GM19025 (cell line): ENCODE data around the gene ETV6.

Source experiments
- ATAC-seq: cut with Tn5 transposase; IDR thresholded peaks from one replicate; pipeline ENCODE4 v1.9.1; 2021; ENCODE audit warnings: mild to moderate bottlenecking, low read depth, moderate library complexity; ENCODE audit not compliant: unreplicated experiment

The ETV6 gene

DNA sequence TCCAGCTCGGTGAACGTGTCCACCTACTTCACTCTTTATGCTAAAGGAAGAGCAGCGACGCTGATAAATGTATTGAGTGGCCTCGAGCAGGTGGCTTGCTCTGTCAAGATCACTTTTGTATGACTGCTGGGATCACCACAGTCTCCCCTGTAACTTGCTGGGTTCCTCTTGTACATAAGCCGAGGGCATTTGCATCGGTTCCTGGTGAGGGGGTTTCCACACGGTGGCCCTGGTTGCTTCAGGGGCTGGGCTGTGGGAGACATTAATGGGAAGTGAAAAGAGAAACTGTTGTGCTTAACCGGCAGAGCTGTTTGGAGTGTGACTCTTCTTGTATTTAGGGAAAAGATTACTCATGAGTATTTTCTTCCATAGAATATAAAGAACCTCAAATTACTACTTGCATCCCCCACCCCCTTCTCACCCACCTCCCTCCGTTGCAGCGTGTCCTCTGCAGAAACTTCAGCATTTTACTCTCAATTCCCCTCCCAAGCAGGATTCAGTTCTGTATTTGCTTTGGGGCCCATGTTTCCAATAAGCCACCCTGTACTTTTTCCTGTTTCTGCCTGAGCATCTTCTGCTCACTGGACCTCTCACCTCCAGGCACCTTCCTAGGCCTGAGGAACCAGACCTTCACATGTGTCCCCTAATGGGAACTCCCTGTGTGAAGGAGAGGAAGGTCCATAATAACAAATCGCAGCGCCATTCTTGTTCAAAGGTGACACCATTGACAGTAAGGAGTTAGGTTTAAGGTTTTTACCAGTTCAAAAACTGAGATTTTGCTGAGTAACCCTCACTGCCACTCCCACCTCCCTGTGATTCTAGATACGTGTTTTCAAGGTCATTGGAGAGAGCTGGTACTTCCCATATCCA is 187.0 kb downstream of the ETV6 start:
- peak; percentile 81 for ATAC-seq

DNA sequence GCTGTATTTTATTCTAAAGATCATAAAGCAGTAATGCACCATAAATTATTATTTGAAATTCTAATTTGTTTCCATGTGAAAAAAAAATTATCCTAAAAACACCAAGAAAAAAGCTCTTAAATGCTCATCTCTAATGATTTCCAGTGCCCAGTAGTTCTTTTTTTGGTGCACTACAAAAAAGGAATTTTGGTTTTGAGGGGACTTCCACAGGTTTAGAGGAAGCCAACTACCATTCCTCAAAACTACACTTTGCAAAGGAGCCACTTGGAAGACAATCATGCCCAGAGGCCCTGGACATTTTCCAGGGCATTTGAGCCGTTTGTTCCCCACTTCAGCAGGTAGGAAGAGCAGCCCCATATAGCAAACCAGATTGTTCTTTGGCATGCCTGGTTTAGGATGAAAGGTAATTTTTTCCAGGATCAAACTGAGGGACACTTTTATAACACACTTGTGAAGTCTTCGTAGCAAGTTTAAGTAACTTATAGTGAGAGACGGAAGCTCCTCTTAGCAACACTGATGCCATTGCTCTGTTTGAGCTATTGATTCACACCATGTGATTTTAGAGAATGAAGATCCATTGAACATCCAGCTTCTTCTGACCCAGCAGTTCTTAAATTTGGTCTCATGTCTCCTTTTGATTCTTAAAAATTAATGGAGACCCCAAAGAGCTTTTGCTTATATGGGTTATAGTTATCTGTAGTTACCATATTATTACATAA is 187.9 kb downstream of the ETV6 start:
- ATAC-seq, result no peak

DNA sequence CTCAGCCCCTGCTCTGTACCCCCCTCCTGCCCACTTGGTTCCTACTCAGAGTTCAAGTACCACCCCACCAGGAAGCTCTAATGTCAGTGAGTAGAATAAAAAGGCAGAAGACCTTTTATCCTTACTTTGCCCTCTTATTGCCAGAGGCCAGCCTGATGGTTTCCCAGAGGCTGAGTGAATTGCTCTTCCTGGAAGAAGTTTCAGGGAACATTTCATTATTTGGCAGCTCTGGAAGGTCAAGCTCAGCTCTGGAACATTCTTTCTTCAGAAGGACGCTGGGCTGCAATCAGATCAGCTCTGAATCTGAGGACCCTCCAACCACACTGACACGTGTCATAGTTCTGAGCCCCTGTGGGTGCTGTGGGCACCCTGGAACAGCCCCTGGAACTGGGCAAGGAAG is 188.9 kb downstream of the ETV6 start:
- no peak for ATAC-seq

DNA sequence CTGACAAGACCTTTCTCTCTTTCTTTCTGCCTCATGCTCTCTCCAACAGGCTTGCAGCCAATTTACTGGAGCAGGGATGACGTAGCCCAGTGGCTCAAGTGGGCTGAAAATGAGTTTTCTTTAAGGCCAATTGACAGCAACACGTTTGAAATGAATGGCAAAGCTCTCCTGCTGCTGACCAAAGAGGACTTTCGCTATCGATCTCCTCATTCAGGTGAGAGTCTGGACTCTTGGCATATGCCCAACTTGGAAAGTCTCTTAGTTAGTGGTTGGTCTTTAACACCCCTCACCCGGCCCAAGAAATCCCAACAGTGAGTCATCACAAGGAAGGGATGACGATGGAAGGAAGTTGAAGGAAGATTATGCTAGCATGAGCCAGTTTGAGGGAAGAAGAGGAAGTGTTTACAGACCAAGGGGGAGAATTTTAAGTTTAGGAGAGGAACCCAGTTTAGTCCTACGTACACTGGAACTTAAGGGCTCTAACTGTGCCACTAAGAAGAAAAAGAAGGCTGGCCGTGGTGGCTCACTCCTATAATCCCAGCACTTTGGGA is 189.7 kb downstream of the ETV6 start:
- ATAC-seq, result no peak

DNA sequence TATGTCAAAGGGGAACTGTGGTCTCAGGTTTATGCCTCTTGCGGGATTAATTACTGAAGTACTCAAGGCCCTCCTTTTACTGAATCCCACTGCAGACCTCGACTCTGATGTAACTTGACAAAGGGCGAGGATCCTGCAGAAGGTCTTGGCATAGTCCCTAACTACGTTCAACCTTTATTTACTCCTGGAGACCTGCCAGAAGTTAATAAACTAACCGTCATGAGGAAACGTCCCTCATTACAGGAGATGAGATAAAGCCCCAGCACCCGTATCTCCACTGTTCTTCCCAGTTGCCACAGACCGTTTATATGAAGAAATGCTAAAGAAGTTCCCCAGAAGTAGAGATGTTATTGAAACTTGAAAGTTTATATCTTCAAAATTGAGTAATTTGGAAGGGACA is 190.9 kb downstream of the ETV6 start:
- no peak for ATAC-seq

DNA sequence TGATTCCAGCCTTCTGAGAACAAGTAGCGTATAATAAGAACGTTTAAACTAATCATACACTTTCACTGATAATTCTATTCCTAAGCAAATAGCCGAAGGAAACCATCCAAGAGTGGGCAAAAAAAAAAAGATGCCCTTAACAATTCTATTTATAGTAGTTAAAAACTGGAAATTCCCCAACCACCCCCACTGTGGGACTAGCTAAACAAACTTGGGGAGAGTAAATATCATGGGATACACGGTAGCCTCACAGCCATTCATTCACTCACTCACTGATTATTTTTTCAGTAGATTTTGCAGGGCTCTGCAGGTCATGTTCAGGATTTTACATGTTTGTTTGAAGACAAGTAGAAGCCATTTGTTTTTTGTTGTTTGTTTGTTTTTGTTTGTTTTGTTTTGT is 197.0 kb downstream of the ETV6 start:
- ATAC-seq, result no peak

DNA sequence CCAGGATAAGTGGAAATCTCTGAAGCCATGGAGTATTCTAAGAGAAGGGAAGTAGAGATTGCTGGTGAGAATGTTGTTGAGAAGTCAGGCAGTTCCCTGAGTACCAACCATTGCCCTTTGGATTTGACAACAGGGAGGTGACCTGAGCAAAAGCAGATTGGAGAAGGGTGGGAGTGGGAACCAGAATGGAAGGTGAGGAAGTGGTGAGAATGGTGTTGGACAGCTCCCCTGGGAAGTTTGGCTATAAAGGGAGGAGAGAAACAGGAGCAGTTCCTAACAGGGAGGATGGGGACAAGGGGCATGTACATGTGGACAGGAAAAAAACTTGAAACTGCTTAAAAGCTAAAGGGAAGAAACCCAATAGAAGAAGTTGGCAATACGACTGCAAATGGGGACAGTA is 198.1 kb downstream of the ETV6 start:
- ATAC-seq, result no peak

DNA sequence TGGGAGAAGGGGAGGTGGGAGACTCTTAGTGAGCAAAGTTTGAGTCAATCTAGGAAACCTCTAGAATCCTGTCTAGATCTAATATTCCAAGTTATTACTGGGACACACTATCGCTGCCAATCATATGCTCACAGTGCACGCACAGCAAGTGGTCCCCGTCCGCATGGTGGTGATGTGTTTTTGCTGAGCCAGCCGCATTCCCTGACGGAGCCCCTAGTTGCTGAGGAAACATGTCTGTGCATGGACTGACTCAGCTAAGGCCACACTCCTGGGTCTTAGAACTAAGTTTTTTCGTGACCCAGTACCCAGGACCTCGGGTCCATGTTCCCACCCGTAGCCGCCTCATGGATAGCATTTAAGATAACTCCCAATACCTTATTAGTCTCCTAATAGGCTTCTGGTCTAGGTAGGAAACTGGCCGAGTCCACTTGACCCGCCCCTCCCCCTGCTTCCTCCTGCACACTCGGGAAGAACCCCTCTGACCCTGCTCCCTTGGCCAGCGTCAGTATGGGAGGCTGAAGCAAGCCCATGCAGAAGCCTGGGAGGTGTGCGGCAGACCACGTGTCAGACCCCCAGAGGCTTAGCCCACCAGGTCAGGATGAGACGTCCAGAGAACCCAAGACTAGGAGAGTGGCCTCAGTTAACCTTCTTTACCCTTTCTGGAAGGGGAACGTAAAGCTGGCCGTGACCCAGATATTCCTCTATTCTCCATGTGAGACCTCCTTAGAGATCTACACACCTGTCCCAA is 200.5 kb downstream of the ETV6 start:
- ATAC-seq, result no peak

DNA sequence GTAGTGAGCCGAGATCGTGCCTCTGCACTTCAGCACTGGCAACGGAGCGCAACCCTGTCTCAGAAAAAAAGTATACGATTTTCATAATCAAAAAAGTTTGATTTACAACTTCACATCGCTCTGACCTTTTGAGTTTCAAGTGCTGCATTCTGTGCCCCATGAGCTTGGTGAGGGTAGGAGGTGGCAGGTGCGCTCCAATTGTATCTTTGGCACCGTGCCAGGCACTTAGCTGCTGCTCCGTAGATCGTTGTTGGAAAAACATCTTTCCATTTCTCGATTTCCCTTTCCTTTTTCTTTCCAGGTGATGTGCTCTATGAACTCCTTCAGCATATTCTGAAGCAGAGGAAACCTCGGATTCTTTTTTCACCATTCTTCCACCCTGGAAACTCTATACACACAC is 203.7 kb downstream of the ETV6 start:
- ATAC-seq, result no peak

DNA sequence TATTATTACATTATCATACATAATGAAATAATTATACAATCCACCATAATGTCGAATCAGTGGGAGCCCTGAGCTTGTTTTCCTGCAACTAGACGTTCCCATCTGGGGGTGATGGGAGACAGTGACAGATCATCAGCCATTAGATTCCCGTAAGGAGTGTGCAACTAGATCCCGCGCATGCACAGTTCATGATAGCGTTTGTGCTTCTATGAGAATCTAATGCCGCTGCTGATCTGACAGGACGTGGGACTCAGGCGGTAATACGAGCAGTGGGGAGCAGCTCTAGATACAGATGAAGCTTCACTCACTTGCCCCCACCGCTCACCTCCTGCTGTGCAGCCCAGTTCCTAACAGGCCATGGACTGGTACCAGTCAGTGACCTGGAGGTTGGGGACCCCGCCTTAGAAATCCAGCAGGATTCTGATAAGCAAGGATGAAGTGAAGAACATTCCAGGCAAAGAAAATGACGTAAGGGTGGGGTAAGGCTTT is 204.6 kb downstream of the ETV6 start:
- ATAC-seq, result no peak

DNA sequence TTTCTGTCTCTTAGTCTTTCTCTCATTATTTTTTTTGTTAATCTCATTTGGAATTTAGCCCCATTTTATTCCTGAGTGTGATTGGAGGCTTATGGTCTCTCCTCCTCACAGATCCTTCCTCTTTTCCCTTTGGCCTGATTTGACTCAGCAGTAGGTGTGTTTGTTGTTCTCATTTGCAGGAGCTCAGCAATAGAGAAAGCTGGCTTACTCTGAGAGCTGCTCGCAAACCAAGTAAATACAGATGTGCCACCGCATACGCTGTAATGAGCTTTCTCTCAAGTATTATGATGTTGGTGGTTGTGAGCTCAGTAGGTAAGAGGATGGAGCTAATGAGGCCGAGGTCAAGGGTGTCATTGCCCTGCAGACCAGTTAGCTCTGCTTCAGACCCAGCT is 206.5 kb downstream of the ETV6 start:
- peak; percentile 74 for ATAC-seq

DNA sequence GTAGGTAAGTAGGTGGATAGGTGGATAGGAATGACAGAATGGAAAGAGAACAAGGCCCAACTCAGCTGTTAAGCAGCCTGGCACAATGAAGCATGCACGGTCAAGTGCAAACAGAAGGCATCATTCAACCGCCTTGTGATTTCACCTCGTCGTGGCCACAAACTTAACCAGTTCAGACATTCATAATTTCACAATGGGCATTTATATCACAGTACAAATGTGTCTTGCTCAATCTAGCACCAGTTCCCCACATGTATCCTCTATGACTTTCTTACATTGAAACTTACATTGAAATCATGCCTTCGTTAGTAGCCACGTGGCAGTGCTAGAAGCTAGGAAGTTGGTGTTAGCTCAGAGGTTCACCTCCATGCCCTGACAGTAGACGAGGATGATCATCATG is 207.5 kb downstream of the ETV6 start:
- ATAC-seq, result no peak

DNA sequence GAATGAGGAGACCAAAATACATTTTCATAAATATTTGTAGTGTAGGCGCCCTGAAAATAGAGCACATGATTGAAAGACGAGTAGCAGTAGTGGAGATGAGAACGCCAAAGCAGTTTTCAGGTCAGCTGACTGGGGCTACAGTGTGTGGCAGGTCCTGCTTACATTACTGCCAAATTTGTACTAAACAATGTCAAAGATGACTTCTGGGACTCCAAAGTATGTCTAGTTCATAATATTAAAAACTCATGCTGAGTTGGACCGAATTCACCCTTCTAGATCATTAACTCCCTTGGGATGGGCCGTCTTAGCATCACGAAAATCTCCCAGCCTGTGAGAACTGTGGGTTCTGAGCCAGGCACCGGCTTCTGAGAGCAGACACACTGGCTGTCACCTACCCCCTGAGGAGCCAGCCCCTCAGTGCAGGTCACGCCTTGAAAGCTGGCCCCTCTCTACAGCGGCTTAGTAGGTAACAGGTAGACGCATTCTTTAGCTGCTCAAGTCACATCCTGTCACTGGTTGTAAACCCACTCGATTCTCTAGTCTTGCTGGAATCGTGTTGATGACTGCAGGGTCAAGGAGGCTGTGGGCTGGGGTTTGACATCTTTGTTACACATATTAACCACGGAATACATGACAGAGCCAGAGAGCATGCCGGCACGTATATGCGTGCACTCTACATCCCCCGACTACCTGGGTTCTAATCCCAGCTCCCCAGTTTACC is 210.4 kb downstream of the ETV6 start:
- no peak for ATAC-seq

DNA sequence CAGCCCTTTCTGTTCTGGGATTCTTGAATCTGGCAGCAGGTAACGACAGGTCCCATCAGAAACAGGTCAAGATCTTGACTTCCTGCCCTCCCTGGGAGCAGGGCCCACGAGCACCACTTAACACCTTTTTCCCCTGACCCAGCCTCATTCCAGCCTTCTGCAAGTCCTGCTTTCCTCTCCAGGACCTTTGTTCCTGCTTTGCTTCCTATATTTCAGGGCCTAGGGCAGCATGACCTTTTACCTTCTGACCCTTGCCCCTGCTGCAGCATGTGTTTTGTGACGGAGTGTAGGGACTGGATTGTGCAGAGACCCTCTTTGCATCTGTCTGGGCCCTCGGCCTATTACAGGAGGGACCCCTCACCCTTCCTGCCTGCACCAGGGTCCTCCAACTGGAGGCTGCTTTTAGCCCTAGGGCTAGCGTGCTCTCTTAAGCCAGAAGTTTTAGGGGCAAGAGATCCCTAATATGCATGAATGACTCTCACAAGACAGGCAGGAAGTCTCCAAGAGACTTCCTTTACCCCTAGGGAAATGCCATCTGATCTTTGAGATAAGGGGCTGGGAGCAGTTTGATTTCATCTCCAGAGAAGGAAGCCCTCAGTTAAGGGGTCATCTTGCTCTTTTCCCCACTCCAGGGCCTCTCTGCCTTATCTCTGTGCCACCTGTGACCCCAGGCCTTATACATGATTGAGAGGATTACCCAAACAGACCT is 211.8 kb downstream of the ETV6 start:
- no peak for ATAC-seq

DNA sequence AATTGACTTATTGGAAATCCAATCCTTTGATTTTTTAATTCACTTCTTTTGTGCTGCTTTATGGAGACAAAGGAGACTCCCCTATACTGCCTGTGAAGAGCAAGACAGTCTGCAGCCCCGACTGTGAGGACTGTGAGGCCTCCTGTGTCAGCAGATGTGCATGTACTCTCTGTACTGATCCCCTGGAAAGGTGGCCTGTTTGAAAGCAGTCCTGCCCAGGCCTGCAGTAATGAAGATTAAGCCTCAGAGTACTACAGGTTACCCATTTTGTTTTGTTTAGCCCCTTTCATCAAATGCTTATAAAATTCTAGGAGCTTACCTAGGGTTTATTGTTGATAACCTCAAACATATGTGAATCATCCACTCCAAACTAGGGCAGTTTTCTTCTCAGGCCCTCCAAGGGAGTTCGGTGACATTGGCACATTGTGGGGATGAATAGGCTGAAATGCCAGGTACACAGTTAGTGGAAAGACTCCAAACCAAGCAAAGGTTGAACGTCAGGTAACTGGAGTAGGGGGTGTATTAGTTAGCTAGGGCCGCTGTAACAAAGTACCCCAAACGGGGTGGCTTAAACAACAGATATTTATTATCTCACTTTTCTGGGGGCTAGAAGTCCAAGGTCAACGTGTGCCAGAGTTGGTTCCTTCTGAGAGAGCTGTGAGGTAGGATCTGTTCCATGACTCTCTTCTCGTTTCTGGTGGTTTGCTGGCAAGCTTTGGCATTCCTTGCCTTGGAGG is 212.6 kb downstream of the ETV6 start:
- ATAC-seq, result no peak

DNA sequence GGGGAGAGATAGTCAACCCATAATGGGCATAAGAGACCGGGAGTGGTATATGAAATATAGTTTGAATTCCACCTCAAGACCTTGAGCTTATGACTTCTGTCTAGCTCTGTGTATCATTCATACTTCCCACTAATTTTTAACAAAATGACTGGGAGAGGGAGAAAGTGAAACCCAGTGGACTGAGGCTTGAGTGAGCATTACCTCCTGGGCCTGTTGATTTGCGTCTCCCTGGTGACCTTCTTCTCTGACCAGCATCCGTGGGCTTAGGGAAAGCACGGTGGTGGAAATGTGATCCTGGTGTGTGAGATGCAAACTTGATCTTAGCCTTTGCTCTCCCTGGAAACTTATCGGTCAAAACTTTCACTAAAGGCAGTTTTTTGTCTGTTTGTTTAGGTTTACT is 213.3 kb downstream of the ETV6 start:
- ATAC-seq, result no peak

DNA sequence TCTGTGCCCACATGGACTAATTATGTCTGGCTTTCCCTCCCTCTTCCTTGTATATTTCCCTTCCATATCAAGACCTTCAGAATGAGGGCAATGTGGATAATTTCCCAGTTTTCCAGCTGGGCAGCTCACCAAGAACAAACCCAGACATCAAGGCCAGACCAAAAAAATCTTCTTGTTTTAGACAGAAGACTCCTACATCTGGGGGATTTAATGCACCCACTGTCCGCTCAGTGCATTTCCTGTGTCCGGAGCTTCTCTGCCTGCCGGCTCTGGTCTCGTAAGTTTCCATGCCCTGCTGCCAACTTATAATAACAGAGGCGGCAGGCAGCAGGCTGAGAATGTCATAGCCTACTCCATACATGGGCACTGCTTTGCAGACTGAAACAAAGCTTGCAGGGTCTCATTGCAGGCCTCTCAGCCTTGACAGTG is 214.0 kb downstream of the ETV6 start:
- no peak for ATAC-seq

DNA sequence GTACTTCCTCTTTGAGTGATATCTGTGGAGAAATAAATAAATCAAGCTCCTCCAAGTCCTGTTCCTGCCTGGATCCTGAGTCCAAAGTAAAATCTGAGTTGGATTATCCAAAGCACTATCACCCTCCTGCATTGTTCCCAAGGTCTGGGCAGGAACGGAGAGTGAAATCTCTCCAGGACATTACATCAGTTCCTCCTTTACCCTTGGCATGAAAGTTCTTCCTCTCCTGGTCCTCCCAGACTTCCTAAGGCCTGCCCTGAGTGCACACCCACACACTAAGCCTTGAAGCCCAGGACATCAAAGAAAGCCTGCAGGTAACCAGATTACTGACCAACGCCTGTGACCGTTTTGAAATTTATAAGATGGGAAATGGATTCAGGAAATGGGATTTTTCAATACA is 214.5 kb downstream of the ETV6 start:
- ATAC-seq, result no peak

DNA sequence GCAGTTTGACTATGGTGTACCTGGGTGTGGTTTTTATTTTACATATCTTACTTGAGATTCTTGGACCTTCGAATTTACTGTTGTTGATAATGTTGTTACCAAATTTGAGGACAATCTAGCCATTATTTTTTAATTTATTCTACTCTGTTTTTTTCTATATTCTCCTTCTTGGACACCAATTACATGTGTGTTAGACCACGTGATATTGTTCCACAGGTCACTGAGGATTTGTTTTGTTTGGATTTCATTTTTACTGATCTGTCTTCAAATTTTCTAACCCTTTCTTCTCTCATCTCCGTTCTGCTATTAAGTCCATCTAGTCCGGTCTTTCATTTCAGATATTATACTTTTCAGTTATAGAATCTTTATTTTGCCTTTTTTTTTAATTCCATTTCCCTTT is 216.3 kb downstream of the ETV6 start:
- ATAC-seq, result no peak
